HG02798 (cell line): ENCODE data around the gene CCL11.
"Not testable (repeated sequence)": the region's sequence is repeated elsewhere in the genome, so short reads cannot be mapped to it uniquely, and the experiment has no call there.

ENCODE experiments used
- ATAC-seq: cut with Tn5 transposase; IDR thresholded peaks from one replicate; pipeline ENCODE4 v1.9.1; 2021; ENCODE audit warnings: mild to moderate bottlenecking; ENCODE audit not compliant: unreplicated experiment, poor library complexity

The CCL11 gene

DNA sequence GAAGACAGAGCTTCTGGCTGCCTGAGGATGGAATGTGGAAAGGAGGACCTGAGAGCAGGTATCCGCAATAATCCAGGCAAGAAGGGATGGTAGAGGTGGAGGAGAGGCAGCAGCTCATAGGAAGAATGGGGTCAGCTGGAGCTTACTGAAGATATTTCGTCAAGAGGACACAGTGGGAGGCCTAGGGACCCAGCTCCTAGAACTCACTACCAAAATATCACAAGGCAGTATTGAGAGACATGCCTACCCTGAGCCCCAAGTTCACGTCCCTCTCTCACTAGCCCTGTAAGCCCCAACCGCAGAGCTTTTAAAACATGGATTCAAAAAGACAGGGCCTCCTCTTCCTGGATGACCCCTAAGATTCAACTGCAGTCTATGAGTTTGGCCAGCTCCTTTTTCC, 19.5 kb downstream of the CCL11 start:
- no peak for ATAC-seq

DNA sequence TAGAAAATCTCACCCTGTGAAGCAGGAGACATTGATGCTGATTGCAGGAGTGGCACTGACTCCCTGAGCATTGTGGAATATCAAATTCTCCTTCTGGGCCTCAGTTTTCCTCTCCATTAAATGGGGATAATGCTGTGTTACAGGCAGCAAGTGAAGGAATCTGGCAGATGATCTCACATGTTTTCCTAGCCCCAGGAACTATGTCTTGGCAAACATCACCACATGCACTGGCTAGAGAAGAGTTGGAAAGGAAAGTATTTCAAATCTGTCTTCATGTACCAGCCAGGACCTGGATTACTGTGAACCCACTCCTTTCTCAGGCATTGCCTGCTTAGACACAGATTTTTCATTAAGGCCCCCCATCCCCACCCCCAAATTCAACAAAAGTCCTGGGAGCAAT, 20.1 kb downstream of the CCL11 start:
- ATAC-seq: no peak

DNA sequence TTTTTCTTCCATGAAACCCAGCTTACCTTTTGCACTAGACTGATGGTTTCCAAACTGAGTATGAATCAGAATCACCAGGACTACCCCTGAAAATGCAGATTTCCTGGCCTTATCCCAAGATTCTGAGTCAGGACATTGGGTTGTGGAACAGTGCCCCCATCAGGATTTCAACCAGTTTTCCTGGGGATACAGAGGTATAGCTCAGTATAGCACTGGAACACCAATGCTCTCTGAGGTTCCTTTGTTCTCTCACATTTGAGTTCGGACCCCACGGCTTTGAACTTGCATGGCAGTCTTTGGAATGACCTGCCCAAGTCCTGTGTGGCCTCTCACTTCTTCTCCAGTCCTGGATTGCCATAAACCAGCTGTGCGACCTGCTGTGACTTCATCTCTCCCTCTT, 20.9 kb downstream of the CCL11 start:
- ATAC-seq: no peak

DNA sequence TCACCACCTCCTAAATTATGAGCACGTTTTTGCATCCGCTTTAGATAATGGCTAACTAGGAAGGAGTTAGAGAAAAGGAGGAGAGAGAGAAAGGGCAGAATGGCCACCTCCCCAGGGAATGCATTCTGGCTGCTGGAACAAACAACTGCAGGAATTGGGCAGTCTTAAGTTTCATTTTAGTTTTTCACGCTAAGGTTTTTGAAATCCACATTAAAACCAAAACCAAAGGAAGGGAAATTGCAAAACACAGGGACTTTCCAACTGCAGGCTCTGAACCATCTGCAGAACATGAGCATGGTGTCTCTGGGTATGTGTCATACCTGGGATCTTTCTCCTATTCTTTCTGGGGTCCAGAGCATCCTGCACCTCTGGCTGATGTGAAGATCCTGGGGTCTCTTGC, 21.6 kb downstream of the CCL11 start:
- ATAC-seq: no peak

DNA sequence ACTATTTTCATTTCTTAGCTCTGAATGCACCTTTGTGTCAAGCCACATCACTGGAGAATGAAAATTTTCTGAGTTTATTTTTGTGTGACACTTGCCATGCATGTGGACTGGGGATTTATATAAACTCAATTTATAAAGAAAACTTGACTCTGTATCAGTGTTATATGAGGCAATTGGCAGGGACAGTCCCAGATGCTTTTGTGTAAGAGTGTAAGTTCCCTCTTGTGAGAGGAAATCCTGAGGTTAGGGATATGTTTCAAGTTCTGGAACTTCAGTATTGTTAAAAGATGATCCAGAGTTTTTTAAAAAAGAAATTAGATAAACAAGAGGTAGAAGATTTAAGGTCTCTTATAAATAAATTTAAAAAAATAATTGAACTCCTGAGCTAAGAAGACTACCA, 22.8 kb downstream of the CCL11 start:
- no peak for ATAC-seq

DNA sequence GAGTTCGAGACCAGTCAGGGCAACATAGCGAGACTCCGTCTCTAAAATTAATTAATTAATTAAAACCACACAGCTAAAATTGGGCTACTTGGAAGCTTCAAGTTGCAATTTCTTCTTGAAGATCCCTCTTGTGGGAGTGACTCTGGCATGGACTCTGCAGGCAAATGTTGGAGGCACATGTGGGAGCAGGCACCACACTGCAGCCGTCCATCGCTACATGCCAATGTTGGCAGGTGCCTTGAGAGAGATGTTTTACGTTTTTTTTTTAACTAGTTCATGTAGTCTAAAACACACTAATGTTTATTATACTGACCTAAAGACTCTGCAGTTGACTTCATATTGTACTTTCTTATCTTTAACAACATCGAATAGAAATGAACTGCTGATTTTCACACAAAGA, 25.7 kb downstream of the CCL11 start:
- no peak for ATAC-seq

DNA sequence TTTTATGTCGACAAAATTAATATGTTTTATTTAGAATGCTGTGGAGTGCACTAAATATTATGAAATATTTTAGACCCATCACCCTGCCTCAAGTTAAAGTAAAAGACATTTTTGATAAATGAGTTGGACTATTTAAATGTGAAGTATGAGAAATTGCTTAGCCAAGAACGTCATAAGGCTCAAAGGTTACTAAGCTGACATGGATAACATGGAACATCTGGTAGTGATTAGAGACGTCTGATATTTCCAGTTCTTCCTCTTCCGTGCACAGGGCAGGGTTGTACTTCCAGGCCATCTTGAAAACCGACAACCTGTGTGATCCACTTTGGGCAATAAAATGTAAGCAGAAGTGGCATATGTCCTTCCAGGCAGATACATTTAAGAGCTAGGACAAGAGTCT, 26.5 kb downstream of the CCL11 start:
- no peak for ATAC-seq

DNA sequence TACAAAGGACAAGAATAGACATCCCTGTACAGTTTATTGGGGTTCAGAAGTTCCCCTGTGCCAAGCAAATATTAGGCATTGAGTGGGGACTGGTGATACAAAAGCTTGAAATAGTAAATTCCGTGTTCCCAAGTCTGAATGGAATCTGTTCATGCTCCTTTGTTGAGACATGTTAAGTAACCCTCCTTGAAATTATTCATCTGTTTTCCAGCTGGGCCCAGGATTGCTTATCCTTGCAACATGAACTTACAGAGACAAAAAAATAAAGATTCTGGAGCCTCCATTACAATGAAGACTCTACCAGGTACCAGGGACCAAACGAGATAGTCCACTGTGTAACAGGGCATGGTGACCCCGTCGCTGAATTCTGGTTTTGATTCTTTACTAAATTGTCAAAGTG, 27.6 kb downstream of the CCL11 start:
- no peak for ATAC-seq

DNA sequence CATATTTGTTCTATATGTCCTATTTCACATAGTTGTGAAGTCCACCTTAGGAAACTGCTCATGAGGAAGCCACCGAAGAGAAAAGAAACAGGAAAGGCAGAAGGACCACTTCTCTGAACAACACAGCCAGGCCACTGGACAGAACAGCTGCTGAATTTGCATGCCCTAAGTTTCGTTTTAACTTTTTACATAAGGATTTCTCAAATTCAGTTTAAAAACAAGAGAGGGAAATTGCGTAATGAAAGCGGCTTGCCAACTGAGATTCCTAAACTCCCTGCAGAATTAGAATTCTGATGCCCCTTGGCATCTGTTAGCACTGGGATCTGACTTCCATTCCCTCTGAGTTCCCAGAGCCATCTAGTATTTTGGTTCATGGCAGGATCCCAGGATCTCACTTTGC, 28.7 kb downstream of the CCL11 start:
- no peak for ATAC-seq

DNA sequence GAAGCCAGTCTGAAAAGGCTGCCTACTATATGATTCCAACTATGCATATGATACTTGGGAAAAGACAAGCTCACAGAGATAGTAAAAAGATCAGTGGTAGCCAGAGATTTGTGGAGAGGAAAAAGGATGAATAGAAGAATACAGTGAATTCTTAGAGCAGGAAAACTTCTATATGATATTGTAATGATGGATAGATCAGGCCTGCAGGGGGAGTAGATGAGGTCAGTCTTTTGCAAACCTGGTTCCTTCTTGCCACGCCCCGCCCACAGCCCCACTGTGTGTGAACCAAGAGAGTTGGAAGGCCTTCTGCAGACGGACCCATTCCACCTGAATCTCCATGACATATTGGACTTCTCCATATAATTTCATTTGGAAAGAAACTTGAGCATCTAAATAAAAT, 32.9 kb downstream of the CCL11 start:
- ATAC-seq: no peak

DNA sequence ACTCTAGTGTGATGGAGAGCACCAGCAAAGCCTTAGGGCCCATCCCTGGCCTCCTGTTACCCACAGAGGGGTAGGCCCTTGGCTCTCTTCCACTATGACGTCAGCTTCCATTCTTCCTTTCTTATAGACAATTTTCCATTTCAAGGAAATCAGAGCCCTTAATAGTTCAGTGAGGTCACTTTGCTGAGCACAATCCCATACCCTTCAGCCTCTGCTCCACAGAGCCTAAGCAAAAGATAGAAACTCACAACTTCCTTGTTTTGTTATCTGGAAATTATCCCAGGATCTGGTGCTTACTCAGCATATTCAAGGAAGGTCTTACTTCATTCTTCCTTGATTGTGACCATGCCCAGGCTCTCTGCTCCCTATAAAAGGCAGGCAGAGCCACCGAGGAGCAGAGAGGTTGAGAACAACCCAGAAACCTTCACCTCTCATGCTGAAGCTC, 33.5 kb downstream of the CCL11 start, which contains the start of gene CCL8:
Gene CCL8, plus strand, starts transcription at position 397 of the 445 bp plus-strand sequence. CDS start 67 bp downstream, outside the sequence.
- no peak for ATAC-seq

DNA sequence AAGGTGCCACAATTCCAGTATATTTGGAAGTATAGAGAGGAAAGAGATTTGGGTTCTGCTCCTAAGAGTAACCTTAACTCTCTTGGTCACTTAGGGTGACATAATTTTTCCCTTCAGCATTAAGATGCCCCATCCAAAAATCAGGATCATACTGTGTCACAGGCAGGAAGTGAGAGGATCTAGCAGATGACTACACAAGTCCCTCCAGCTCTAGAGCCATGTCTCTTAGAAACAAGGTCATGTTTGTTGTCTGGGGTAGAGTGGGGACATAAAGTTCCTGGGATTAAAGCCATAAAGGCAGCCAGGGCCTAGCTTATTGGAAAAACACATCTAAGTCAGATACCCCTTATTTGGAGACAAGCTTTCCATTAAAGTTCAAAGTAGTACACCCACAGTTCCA, 36.4 kb downstream of the CCL11 start:
- ATAC-seq: no peak

DNA sequence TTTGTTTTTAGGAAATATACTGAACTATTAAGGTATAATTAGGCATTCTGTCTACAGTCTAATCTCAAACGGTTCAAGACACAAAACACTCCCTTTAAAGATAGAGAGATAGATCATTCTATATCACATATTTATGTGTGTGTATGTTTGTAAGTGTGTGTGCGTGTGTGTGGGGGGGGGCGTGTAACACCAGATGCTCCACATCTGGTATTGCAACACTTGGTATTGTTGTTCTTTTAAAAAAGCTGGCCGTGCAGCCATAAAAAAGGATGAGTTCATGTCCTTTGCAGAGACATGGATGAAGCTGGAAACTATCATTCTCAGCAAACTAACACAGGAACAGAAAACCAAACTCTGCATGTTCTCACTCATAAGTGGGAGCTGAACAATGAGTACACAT, 42.0 kb downstream of the CCL11 start:
- not testable (repeated sequence) for ATAC-seq

DNA sequence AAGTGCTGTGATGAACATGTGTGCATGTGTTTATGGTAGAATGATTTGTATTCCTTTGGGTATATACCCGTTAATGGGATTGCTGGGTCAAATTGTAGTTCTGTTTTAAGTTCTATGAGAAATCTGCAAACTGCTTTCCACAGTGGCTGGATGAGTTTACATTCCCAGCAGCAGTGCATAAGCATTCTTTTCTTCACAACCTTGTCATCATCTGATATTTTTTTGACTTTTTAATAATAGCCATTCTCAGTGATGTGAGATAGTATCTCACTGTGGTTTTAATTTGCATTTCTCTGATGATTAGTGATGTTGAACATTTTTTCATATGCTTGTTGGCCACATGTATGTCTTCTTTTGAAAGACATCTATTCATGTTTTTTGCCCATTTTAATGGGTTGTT, 52.2 kb downstream of the CCL11 start:
- ATAC-seq: no peak
